H1 (cell line): ENCODE results near the gene CCDC157. TPM values are rescaled to one million over a fixed set of nuclear protein-coding genes. Genes with fewer than 3 reads are reported as not detected.

Experiments
- CTCF ChIA-PET: fragments of 300-600 bp; sonication (Branson Sonifier 250); formaldehyde crosslinking; loops from one replicate; lab custom pipeline; 2021; ENCODE audit not compliant: partially characterized antibody; lab: Charles Lee
- POLR2A ChIA-PET: fragments of 300-600 bp; sonication (Branson Sonifier 250); formaldehyde crosslinking; loops from one replicate; lab custom pipeline; 2021; ENCODE audit warnings: inconsistent platforms; ENCODE audit not compliant: partially characterized antibody; lab: Charles Lee
- DNase-seq, 2 experiments: peaks; one replicate each; pipeline versions ENCODE4 v3.0.0 to v3.0.0-alpha.2; 2010 to 2022; ENCODE audit warnings: low spot score in 2 of 2, low read depth in 1 of 2, mixed read lengths in 1 of 2
- FAIRE-seq: peaks from 2 replicates; lab custom pipeline; 2011; peaks lifted over from hg19 to GRCh38; lab: Jason Lieb, UNC
- H2AFZ ChIP-seq: 2 replicates; pipeline ENCODE4 v1.8.1; 2012; ENCODE audit warnings: low read length, inconsistent platforms
- H2AK5ac ChIP-seq: 2 replicates; pipeline ENCODE4 v1.6.1; 2013; ENCODE audit warnings: low read depth, low read length
- H2BK120ac ChIP-seq: replicated peaks from 2 replicates; pipeline ENCODE3; 2013; ENCODE audit warnings: low read depth, low read length, inconsistent platforms
- H2BK12ac ChIP-seq: 2 replicates; pipeline ENCODE4 v1.6.1; 2013; ENCODE audit warnings: low read depth, low read length
- H2BK15ac ChIP-seq: 2 replicates; pipeline ENCODE4 v1.6.1; 2013; ENCODE audit warnings: low read length
- H2BK20ac ChIP-seq: 2 replicates; pipeline ENCODE4 v1.6.1; 2013; ENCODE audit warnings: low read length
- H2BK5ac ChIP-seq: 2 replicates; pipeline ENCODE4 v1.6.1; 2013; ENCODE audit warnings: low read depth, low read length
- H3K14ac ChIP-seq: 2 replicates; pipeline ENCODE4 v1.6.1; 2013; ENCODE audit warnings: inconsistent platforms; ENCODE audit not compliant: insufficient read length
- H3K18ac ChIP-seq: 2 replicates; pipeline ENCODE4 v1.6.1; 2013; ENCODE audit warnings: low read length; ENCODE audit errors: extremely low read depth
- H3K23ac ChIP-seq: 2 replicates; pipeline ENCODE4 v1.6.1; 2013; ENCODE audit warnings: inconsistent platforms; ENCODE audit not compliant: insufficient read length
- H3K23me2 ChIP-seq: 2 replicates; pipeline ENCODE4 v1.6.1; 2013; ENCODE audit warnings: low read depth, low read length
- H3K27ac ChIP-seq: 2 replicates; pipeline ENCODE4 v1.6.1; 2011; ENCODE audit warnings: low read depth, low read length, inconsistent platforms
- H3K27me3 ChIP-seq, 4 experiments: replicated peaks in 1 of 4; 1 replicate in 1 of 4; 2 replicates in 3 of 4; pipeline versions ENCODE4 v1.6.1 to v1.8.1; 2011 to 2013; ENCODE audit warnings: low read length in 3 of 4, mild to moderate bottlenecking in 3 of 4, inconsistent platforms in 2 of 4, mixed read lengths in 2 of 4, moderate library complexity in 1 of 4; ENCODE audit not compliant: control insufficient read depth in 3 of 4, insufficient read depth in 3 of 4; ENCODE audit errors: extremely low read depth in 1 of 4
- H3K36me3 ChIP-seq, 4 experiments: 2 replicates each; pipeline versions ENCODE4 v1.6.1 to v1.8.1; 2011 to 2013; ENCODE audit warnings: mild to moderate bottlenecking in 4 of 4, low read length in 3 of 4, moderate library complexity in 2 of 4, control low read depth in 1 of 4, inconsistent platforms in 1 of 4; ENCODE audit not compliant: insufficient read depth in 4 of 4, control insufficient read depth in 2 of 4
- H3K4ac ChIP-seq: replicated peaks from 2 replicates; pipeline ENCODE3; 2013; ENCODE audit warnings: low read length, low read depth, mixed read lengths, inconsistent platforms; ENCODE audit not compliant: insufficient read length
- H3K4me1 ChIP-seq, 4 experiments: replicated peaks in 1 of 4; 1 replicate in 1 of 4; 2 replicates in 3 of 4; pipeline versions ENCODE4 v1.6.1 to v1.8.1; 2011 to 2013; ENCODE audit warnings: low read length in 3 of 4, inconsistent platforms in 2 of 4, mixed read lengths in 1 of 4; ENCODE audit not compliant: insufficient read depth in 4 of 4, control insufficient read depth in 3 of 4
- H3K4me2 ChIP-seq, 2 experiments: 2 replicates each; pipeline versions ENCODE4 v1.6.1 to v1.8.1; 2011 to 2013; ENCODE audit warnings: low read depth in 2 of 2, low read length in 2 of 2, control low read depth in 1 of 2, inconsistent platforms in 1 of 2, mild to moderate bottlenecking in 1 of 2; ENCODE audit not compliant: insufficient read depth in 1 of 2
- H3K4me3 ChIP-seq, 4 experiments: fragments of 200-600, 300-600 bp in 1 of 4; sonication (generic), shearing (Covaris generic), sonication (Bioruptor Twin) in 1 of 4; 2 replicates each; pipeline versions ENCODE4 v1.5.1 to v1.8.1; 2011 to 2016; ENCODE audit warnings: low read length in 4 of 4, low read depth in 3 of 4, control low read depth in 2 of 4, inconsistent platforms in 2 of 4, mild to moderate bottlenecking in 2 of 4, mixed read lengths in 1 of 4, moderate library complexity in 1 of 4; ENCODE audit not compliant: insufficient read depth in 2 of 4; ENCODE audit errors: extremely low read depth in 1 of 4
- H3K56ac ChIP-seq: replicated peaks from 2 replicates; pipeline ENCODE3; 2013; ENCODE audit warnings: low read depth, mild to moderate bottlenecking, mixed read lengths, low read length, inconsistent platforms; ENCODE audit not compliant: insufficient read length
- H3K79me1 ChIP-seq: 2 replicates; pipeline ENCODE4 v1.6.1; 2013; ENCODE audit warnings: low read depth, low read length, control low read depth
- H3K79me2 ChIP-seq, 2 experiments: 2 replicates each; pipeline versions ENCODE4 v1.6.1 to v1.8.1; 2012 to 2013; ENCODE audit warnings: low read length in 2 of 2, mild to moderate bottlenecking in 2 of 2, inconsistent platforms in 1 of 2; ENCODE audit not compliant: insufficient read depth in 2 of 2, control insufficient read depth in 1 of 2
- H3K9ac ChIP-seq, 4 experiments: replicated peaks in 1 of 4; 1 replicate in 1 of 4; 2 replicates in 3 of 4; pipeline versions ENCODE4 v1.6.1 to v1.8.1; 2011 to 2013; ENCODE audit warnings: low read depth in 3 of 4, low read length in 3 of 4, control low read depth in 2 of 4, mild to moderate bottlenecking in 2 of 4, moderate library complexity in 2 of 4, inconsistent platforms in 1 of 4; ENCODE audit errors: extremely low read depth in 1 of 4
- H3K9me3 ChIP-seq, 2 experiments: 2 replicates each; pipeline versions ENCODE4 v1.6.1 to v1.8.1; 2012 to 2013; ENCODE audit warnings: mild to moderate bottlenecking in 2 of 2, moderate library complexity in 2 of 2, control low read depth in 1 of 2, inconsistent platforms in 1 of 2, low read depth in 1 of 2, low read length in 1 of 2, mixed read lengths in 1 of 2; ENCODE audit not compliant: insufficient read depth in 2 of 2
- H4K20me1 ChIP-seq, 2 experiments: replicated peaks in 1 of 2; 2 replicates each; pipeline versions ENCODE3 to v1.8.1; 2011 to 2013; ENCODE audit warnings: inconsistent platforms in 2 of 2, low read length in 2 of 2, mild to moderate bottlenecking in 1 of 2; ENCODE audit not compliant: insufficient read depth in 2 of 2, control insufficient read depth in 1 of 2
- H4K5ac ChIP-seq: 2 replicates; pipeline ENCODE4 v1.6.1; 2013; ENCODE audit warnings: low read length, low read depth, mixed read lengths, inconsistent platforms; ENCODE audit not compliant: insufficient read length
- H4K8ac ChIP-seq: 2 replicates; pipeline ENCODE4 v1.8.0; 2013; ENCODE audit warnings: mild to moderate bottlenecking, moderate library complexity, low read length, inconsistent platforms; ENCODE audit not compliant: insufficient read depth; ENCODE audit errors: extremely low read depth
- H4K91ac ChIP-seq: replicated peaks from 2 replicates; pipeline ENCODE3; 2013; ENCODE audit warnings: low read length, mixed read lengths, inconsistent platforms; ENCODE audit not compliant: insufficient read length
- MAFK ChIP-seq: IDR thresholded peaks from 2 replicates; pipeline ENCODE4 v1.6.1; 2012; ENCODE audit warnings: low read depth, mild to moderate bottlenecking, improper control_type of control experiment, low read length
- WGBS, 2 experiments: shearing (Covaris generic) in 1 of 2; methylation state at CpG; one replicate each; pipeline versions ENCODE4 v1.1.6 to v1.1.7; 2013 to 2015; ENCODE audit warnings: low lambda C conversion rate in 2 of 2, mixed read lengths in 2 of 2, inconsistent platforms in 1 of 2, low coverage in 1 of 2, missing lambda C conversion rate in 1 of 2; ENCODE audit not compliant: insufficient replicate concordance in 2 of 2, insufficient coverage in 1 of 2, insufficient read length in 1 of 2; ENCODE audit errors: extremely low coverage in 1 of 2, missing lambda C conversion rate in 1 of 2; 5-methylcytosine and 5-hydroxymethylcytosine counted together
- polyA plus RNA-seq, 7 experiments: library from polyadenylated mRNA; depleted of rRNA in 3 of 7; stranded (reverse) in 5 of 7; unstranded in 2 of 7; fragments of >200 nt in 5 of 7; fragments of 200-250 nt in 2 of 7; gene quantifications; 1 replicate in 5 of 7; 2 replicates in 1 of 7; 4 replicates in 1 of 7; pipeline versions ENCODE4 v1.2.1 to v1.2.3, GENCODE V29; 2011 to 2013; ENCODE audit warnings: missing spikeins in 2 of 7, mixed read lengths in 2 of 7
- total RNA-seq: library from RNA; stranded (reverse); fragmentation: NEBNext Ultra II Directional; extraction: Animal tissue kit (Norgen Biotek cat#: 25700); gene quantifications from 2 replicates; pipeline ENCODE4 v1.2.1, GENCODE V29; 2021
- TF ChIP-seq, protein P1 (sequence below): IDR thresholded peaks from 2 replicates; pipeline ENCODE4 v1.6.1; 2012; ENCODE audit warnings: inconsistent platforms

CCDC157 gene
- total and polyA plus RNA-seq, 2 of the 8 experiments (the other 6 are each of a cell fraction or from before 2014, with no cell fraction given), result 4.1 to 8.4 TPM

DNA sequence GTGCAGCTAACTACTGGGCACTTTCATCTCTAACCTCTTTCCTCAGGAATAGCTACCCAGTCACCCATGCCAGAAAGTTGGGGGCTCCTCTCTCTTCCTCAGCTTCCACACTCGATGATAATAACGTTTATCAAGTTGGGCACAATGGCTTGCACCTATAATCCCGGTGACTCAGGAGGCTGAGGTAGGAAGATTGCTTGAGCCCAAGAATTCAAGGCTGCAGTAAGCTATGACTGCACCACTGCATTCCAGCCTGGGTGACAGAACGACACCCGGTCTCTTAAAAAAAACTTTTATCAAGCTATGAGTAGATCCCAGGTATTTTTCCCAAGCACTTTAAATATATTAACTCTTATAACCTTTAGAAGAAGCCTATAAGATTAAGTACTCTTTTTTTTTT lies 2.2 kb upstream of the CCDC157 start:
- H4K8ac ChIP-seq, result no peak overlapping the region
- H3K79me2 ChIP-seq, result peaks cover 15 to 50% of the 10 kb centered on the region in 2 experiments
- H4K20me1 ChIP-seq, result peaks cover 12 to 13% of the 10 kb centered on the region in 2 experiments
- DNase-seq, result no peak
- no peak overlapping the region for H2BK5ac ChIP-seq
- H3K27ac ChIP-seq, result no peak overlapping the region
- H3K56ac ChIP-seq, result no peak overlapping the region
- no peaks in the 10 kb centered on the region for H3K27me3 ChIP-seq
- no peak overlapping the region for H2BK12ac ChIP-seq
- no peak overlapping the region for H2AK5ac ChIP-seq
- no peak overlapping the region for H2BK15ac ChIP-seq
- no peak overlapping the region for H2BK20ac ChIP-seq
- H3K18ac ChIP-seq, result no peak overlapping the region
- POLR2A ChIA-PET, result interaction anchor here (0.6 to 11.5 kb wide), 8 partner anchors 15 to 228 kb away, joined by 3 to 129 read pairs (median 6); partner anchors contain the start of genes CASTOR1 and TBC1D10A
- no peak for FAIRE-seq
- no peak overlapping the region for H3K4ac ChIP-seq
- no peak overlapping the region for H3K9ac ChIP-seq
- H3K14ac ChIP-seq, result no peak overlapping the region
- H4K5ac ChIP-seq, result no peak overlapping the region
- H3K23ac ChIP-seq, result no peak overlapping the region
- no peaks in the 10 kb centered on the region for H3K9me3 ChIP-seq
- H2AFZ ChIP-seq, result no peak overlapping the region
- H2BK120ac ChIP-seq, result no peak overlapping the region
- no peak overlapping the region; a peak in 1 of 8 replicates for H3K4me3 ChIP-seq
- TF ChIP-seq, protein P1, sequence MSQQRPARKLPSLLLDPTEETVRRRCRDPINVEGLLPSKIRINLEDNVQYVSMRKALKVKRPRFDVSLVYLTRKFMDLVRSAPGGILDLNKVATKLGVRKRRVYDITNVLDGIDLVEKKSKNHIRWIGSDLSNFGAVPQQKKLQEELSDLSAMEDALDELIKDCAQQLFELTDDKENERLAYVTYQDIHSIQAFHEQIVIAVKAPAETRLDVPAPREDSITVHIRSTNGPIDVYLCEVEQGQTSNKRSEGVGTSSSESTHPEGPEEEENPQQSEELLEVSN, result no peak
- no peak for TF ChIP-seq MAFK
- WGBS, 2 experiments, result 96% methylated on average over 5 of the region's 5 CpGs; no CpG with 5 or more reads in 1 of the 2 experiments
- CTCF ChIA-PET, result interaction anchor here (0.6 to 1.1 kb wide), 2 partner anchors 8 to 288 kb away, joined by 3 to 6 read pairs; no protein-coding TSS in a partner anchor
- H3K36me3 ChIP-seq, result peaks cover 6 to 36% (median 23%) of the 10 kb centered on the region in 4 experiments
- peaks cover 17% of the 10 kb centered on the region for H3K79me1 ChIP-seq
- H4K91ac ChIP-seq, result no peak overlapping the region
- peaks cover 2 to 11% (median 4%) of the 10 kb centered on the region in 4 experiments; a peak in 6 of 7 replicates for H3K4me1 ChIP-seq
- H3K23me2 ChIP-seq, result peaks cover 2% of the 10 kb centered on the region; the same call in 1 of the 2 replicates
- no peak overlapping the region; a peak in 1 of 4 replicates for H3K4me2 ChIP-seq
